Measurements from ENCODE around the gene NPLOC4. TPM values are rescaled to one million over a fixed set of nuclear protein-coding genes. Genes with fewer than 3 reads are reported as not detected.
A peak's percentile ranks its signal among the peaks of the same experiment; 100 is the strongest.

Gene NPLOC4
- total and polyA plus RNA-seq, 9 of the 15 experiments (the other 6 are each of a cell fraction or from before 2014, with no cell fraction given) = 1.5 to 116 (median 64.5) TPM

DNA sequence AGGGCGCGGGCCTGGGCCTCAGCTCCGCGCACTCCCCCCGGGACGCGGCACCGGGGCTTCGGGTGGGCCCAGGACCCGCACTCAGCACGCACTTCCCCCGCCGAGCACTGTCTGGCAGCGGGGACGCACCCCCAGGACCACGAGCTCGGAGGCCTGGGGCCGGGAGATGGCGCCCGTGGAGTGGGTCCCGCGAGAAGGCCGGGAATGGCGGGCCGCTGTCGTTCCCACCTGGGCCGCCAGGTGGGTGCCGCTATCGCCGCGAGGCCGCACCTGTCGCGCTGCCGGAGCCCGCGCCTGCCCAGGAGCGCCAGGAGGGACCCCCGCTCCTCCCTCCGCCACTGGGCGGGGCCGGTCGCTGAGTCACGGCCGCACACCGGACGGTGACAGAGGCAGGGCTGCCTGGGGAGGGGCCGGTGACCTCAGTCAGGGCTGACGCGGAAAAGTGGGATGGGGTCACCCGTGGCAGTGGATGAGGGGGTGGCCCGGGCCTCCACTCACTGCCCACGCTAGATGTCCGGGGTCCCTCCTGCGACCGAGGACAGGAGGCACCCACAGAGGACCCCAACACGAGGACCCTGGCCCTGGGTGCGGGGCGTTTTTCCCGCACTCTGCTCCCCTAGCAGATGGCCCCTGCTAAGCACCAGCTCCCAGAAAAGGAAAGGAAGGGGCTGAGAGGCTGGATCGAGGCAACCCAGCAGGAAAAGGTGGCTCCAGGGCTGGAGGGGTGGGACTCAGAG is 117.5 kb downstream of the NPLOC4 start:
- peak overlapping the region; percentile 88 for H2AFZ ChIP-seq (ENCODE audit: low read depth, low read length)
- BruUV-seq (replicated peaks) = no TSS peak
- in situ Hi-C loops (cut with MboI) = no loop called here
- 4% methylated on average over 44 of the region's 61 CpGs for WGBS (ENCODE audit: insufficient coverage, low coverage, missing lambda C conversion rate)
- CTCF ChIA-PET (ENCODE audit: low intra/inter-chr PET ratio) = interaction anchor here (0.8 kb wide), 1 partner anchor 35 kb away, joined by 5 read pairs; no protein-coding TSS in a partner anchor
- POLR2A ChIA-PET = interaction anchor here (0.5 to 2.3 kb wide), 9 partner anchors 9 to 1128 kb away, joined by 3 to 12 read pairs (median 3); no protein-coding TSS in a partner anchor
- H3K27ac ChIP-seq (ENCODE audit: extremely low read depth, low read depth, low read length) = peak overlapping the region; percentile 67; the same call in 2 of the 3 replicates
- peaks cover 5 to 71% of the 10 kb centered on the region in 2 experiments; a peak in 4 of 5 replicates for H3K4me1 ChIP-seq (replicated peaks in 1 of 2; ENCODE audit: control insufficient read depth in 2 of 2, insufficient read depth in 2 of 2, low read length in 2 of 2)
- FAIRE-seq (peak; percentile 26), ATAC-seq (peak; percentile 90), DNase-seq (ENCODE audit: extremely low read depth in 1 of 4, low spot score in 3 of 4) (peak; percentile 83 to 91 (median 86))
- peaks cover 0 to 5% of the 10 kb centered on the region in 2 experiments; a peak in 1 of 5 replicates for H3K27me3 ChIP-seq (ENCODE audit: control insufficient read depth in 2 of 2, insufficient read depth in 2 of 2, low read length in 2 of 2)
- intact Hi-C loops (cut with micrococcal nuclease) = loop anchor here (5.0 kb wide), 1 partner anchor 37 kb away; no protein-coding TSS in a partner anchor
- H3K9ac ChIP-seq (ENCODE audit: insufficient read depth in 1 of 2, low read depth in 2 of 2, low read length in 2 of 2) = peak overlapping the region; percentile 74 to 89
- H3K9me3 ChIP-seq (replicated peaks; ENCODE audit: control insufficient read depth, insufficient read depth, low read depth, low read length) = no peaks in the 10 kb centered on the region
- peak overlapping the region; percentile 46 for H3K4me3 ChIP-seq
- H3K4me2 ChIP-seq (ENCODE audit: insufficient read depth, low read length) = peak overlapping the region; percentile 74
- no peaks in the 10 kb centered on the region for H4K20me1 ChIP-seq (replicated peaks; ENCODE audit: control insufficient read depth, insufficient read depth, low read length)
- no peaks in the 10 kb centered on the region for H3K36me3 ChIP-seq (ENCODE audit: control insufficient read depth, insufficient read depth, low read length)
- H3K79me2 ChIP-seq (ENCODE audit: control insufficient read depth, insufficient read depth, low read length) = no peaks in the 10 kb centered on the region
- H3K9me1 ChIP-seq (ENCODE audit: control insufficient read depth, insufficient read depth, low read length) = no peaks in the 10 kb centered on the region
- TF ChIP-seq ZNF609 (CRISPR knock-in tag; IDR thresholded peaks at IDR 0.05; ENCODE audit: borderline replicate concordance) (no peak), KDM1A (IDR thresholded peaks at IDR 0.05) (no peak), BRCA1 (IDR thresholded peaks at IDR 0.05) (no peak), BRCA1 (CRISPR knock-in tag; IDR thresholded peaks at IDR 0.05) (no peak), NFIX (CRISPR knock-in tag; IDR thresholded peaks at IDR 0.05; ENCODE audit: low read depth) (no peak), MAFG (tag; conservative IDR thresholded peaks at IDR 0.05) (no peak), ZNF551 (CRISPR knock-in tag; IDR thresholded peaks at IDR 0.05) (no peak), HIVEP1 (CRISPR knock-in tag; IDR thresholded peaks at IDR 0.05) (no peak), NCOA2 (IDR thresholded peaks at IDR 0.05; ENCODE audit: partially characterized antibody in 2 of 2) (no peak), PTRF (tag; IDR thresholded peaks at IDR 0.05) (no peak)
- TF ChIP-seq, protein P1, sequence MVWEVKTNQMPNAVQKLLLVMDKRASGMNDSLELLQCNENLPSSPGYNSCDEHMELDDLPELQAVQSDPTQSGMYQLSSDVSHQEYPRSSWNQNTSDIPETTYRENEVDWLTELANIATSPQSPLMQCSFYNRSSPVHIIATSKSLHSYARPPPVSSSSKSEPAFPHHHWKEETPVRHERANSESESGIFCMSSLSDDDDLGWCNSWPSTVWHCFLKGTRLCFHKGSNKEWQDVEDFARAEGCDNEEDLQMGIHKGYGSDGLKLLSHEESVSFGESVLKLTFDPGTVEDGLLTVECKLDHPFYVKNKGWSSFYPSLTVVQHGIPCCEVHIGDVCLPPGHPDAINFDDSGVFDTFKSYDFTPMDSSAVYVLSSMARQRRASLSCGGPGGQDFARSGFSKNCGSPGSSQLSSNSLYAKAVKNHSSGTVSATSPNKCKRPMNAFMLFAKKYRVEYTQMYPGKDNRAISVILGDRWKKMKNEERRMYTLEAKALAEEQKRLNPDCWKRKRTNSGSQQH (CRISPR knock-in tag; IDR thresholded peaks at IDR 0.05) = no peak
- TF ChIP-seq, protein P2, sequence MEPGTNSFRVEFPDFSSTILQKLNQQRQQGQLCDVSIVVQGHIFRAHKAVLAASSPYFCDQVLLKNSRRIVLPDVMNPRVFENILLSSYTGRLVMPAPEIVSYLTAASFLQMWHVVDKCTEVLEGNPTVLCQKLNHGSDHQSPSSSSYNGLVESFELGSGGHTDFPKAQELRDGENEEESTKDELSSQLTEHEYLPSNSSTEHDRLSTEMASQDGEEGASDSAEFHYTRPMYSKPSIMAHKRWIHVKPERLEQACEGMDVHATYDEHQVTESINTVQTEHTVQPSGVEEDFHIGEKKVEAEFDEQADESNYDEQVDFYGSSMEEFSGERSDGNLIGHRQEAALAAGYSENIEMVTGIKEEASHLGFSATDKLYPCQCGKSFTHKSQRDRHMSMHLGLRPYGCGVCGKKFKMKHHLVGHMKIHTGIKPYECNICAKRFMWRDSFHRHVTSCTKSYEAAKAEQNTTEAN (CRISPR knock-in tag; IDR thresholded peaks at IDR 0.05) = no peak
- TF ChIP-seq, protein P3, sequence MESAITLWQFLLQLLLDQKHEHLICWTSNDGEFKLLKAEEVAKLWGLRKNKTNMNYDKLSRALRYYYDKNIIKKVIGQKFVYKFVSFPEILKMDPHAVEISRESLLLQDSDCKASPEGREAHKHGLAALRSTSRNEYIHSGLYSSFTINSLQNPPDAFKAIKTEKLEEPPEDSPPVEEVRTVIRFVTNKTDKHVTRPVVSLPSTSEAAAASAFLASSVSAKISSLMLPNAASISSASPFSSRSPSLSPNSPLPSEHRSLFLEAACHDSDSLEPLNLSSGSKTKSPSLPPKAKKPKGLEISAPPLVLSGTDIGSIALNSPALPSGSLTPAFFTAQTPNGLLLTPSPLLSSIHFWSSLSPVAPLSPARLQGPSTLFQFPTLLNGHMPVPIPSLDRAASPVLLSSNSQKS (CRISPR knock-in tag; IDR thresholded peaks at IDR 0.05) = no peak

All from K562 (cell line).